ENCODE data around the gene MRPL33.

Gene MRPL33

GRCh38 chr2:27771548-27772335 is at the start of gene MRPL33:
TSS of gene MRPL33 (plus strand) at chr2:27771719. CDS start at chr2:27771778, 59 bp downstream.
- peak; percentile 92 for DNase-seq

- no peak for DNase-seq
Observed at GRCh38 chr2:27721884-27722485, 49.5 kb upstream of the MRPL33 start.

GRCh38 chr2:27723372-27724144 is 48.0 kb upstream of the MRPL33 start:
- no peak for DNase-seq

- no peak for DNase-seq
Observed at GRCh38 chr2:27724191-27724590, 47.3 kb upstream of the MRPL33 start.

GRCh38 chr2:27724905-27725701 is 46.4 kb upstream of the MRPL33 start:
- DNase-seq: no peak

GRCh38 chr2:27727257-27727656 is 44.3 kb upstream of the MRPL33 start:
- no peak for DNase-seq

GRCh38 chr2:27728081-27728858 is 43.2 kb upstream of the MRPL33 start:
- DNase-seq: no peak

GRCh38 chr2:27729198-27729597 is 42.3 kb upstream of the MRPL33 start:
- DNase-seq: no peak

- no peak for DNase-seq
Observed at GRCh38 chr2:27729614-27730013, 41.9 kb upstream of the MRPL33 start.

GRCh38 chr2:27730261-27730662 is 41.3 kb upstream of the MRPL33 start:
- DNase-seq: no peak

GRCh38 chr2:27730980-27731691 is 40.4 kb upstream of the MRPL33 start:
- no peak for DNase-seq

- DNase-seq: no peak
Observed at GRCh38 chr2:27734305-27734704, 37.2 kb upstream of the MRPL33 start.

GRCh38 chr2:27735263-27735904 is 36.1 kb upstream of the MRPL33 start:
- DNase-seq: peak; percentile 69

GRCh38 chr2:27736031-27736889 is 35.3 kb upstream of the MRPL33 start:
- no peak for DNase-seq

GRCh38 chr2:27736890-27737204 is 34.7 kb upstream of the MRPL33 start:
- no peak for DNase-seq

- no peak for DNase-seq
Observed at GRCh38 chr2:27737676-27738348, 33.7 kb upstream of the MRPL33 start.

GRCh38 chr2:27738349-27739057 is 33.0 kb upstream of the MRPL33 start:
- DNase-seq: no peak

- DNase-seq: no peak
Observed at GRCh38 chr2:27739058-27739373, 32.5 kb upstream of the MRPL33 start.

- DNase-seq: no peak
Observed at GRCh38 chr2:27741673-27742072, 29.8 kb upstream of the MRPL33 start.

All from activated CD8-positive, alpha-beta memory T cell treated with anti-CD3 and anti-CD28 coated beads, Interleukin-2, amount 50 U/mL, for 4 hours (primary cell).